Ishikawa (cell line): Measurements from ENCODE around the gene ELANE.

Experiments used
- CREB1 ChIP-seq: IDR thresholded peaks from 2 replicates; pipeline ENCODE4 v1.6.1; 2012; ENCODE audit warnings: low read depth
- EP300 ChIP-seq: IDR thresholded peaks from 2 replicates; pipeline ENCODE4 v1.6.1; 2012; ENCODE audit warnings: borderline replicate concordance
- MAX ChIP-seq: IDR thresholded peaks from 2 replicates; pipeline ENCODE4 v1.6.1; 2012
- NFIC ChIP-seq: IDR thresholded peaks from 2 replicates; pipeline ENCODE4 v1.6.1; 2012
- RAD21 ChIP-seq: IDR thresholded peaks from 2 replicates; pipeline ENCODE4 v1.6.1; 2012; ENCODE audit warnings: low read depth
- REST ChIP-seq: IDR thresholded peaks from 2 replicates; pipeline ENCODE4 v1.6.1; 2012; ENCODE audit warnings: low read depth, mild to moderate bottlenecking
- TCF12 ChIP-seq: IDR thresholded peaks from 2 replicates; pipeline ENCODE4 v1.6.1; 2012; ENCODE audit warnings: low read depth
- TEAD4 ChIP-seq: IDR thresholded peaks from 2 replicates; pipeline ENCODE4 v1.6.1; 2012

GRCh38 chr19:848386-848921, 3.6 kb upstream of the ELANE start:
- TF ChIP-seq EP300 (no peak), MAX (no peak), RAD21 (no peak), NFIC (no peak), TCF12 (no peak), TEAD4 (no peak), REST (no peak), CREB1 (no peak)
